Liver (tissue), 9 donors: Measurements from ENCODE around the gene KRT6B. TPM values are rescaled to one million over a fixed set of nuclear protein-coding genes. Genes with fewer than 3 reads are reported as not detected.

ENCODE experiments used
- DNase-seq: peaks from one replicate; pipeline ENCODE4 v3.0.0-alpha.2; 2017; ENCODE audit warnings: low spot score
- H3K27ac ChIP-seq, 2 donors: one replicate each; pipeline ENCODE4 v1.7.0; 2013; ENCODE audit warnings: inconsistent platforms in 2 of 2, low read length in 2 of 2, control low read depth in 1 of 2, low read depth in 1 of 2, mild to moderate bottlenecking in 1 of 2
- H3K27me3 ChIP-seq, 4 donors: one replicate each; pipeline versions ENCODE4 v1.6.1 to v1.7.0; 2013; ENCODE audit warnings: low read length in 3 of 4, inconsistent platforms in 1 of 4, mild to moderate bottlenecking in 1 of 4, moderate library complexity in 1 of 4; ENCODE audit not compliant: control insufficient read depth in 4 of 4, insufficient read depth in 4 of 4
- H3K36me3 ChIP-seq, 4 donors: one replicate each; pipeline versions ENCODE4 v1.6.1 to v1.7.0; 2013; ENCODE audit warnings: low read length in 3 of 4, mild to moderate bottlenecking in 3 of 4, low read depth in 1 of 4, moderate library complexity in 1 of 4; ENCODE audit not compliant: control insufficient read depth in 4 of 4, insufficient read depth in 3 of 4
- H3K4me1 ChIP-seq, 4 donors: one replicate each; pipeline versions ENCODE4 v1.6.1 to v1.7.0; 2013; ENCODE audit warnings: low read length in 3 of 4, mild to moderate bottlenecking in 3 of 4, moderate library complexity in 1 of 4; ENCODE audit not compliant: control insufficient read depth in 4 of 4, insufficient read depth in 4 of 4
- H3K4me3 ChIP-seq, 3 donors: one replicate each; pipeline versions ENCODE4 v1.6.1 to v1.7.0; 2013; ENCODE audit warnings: low read length in 3 of 3, control low read depth in 1 of 3, low read depth in 1 of 3, mild to moderate bottlenecking in 1 of 3
- H3K9ac ChIP-seq, 2 donors: one replicate each; pipeline ENCODE4 v1.7.0; 2013; ENCODE audit warnings: low read length in 2 of 2, mild to moderate bottlenecking in 2 of 2, moderate library complexity in 2 of 2, control low read depth in 1 of 2, low read depth in 1 of 2
- H3K9me3 ChIP-seq, 4 donors: one replicate each; pipeline versions ENCODE4 v1.6.1 to v1.7.0; 2013; ENCODE audit warnings: low read length in 3 of 4; ENCODE audit not compliant: control insufficient read depth in 4 of 4
- EGR1 ChIP-seq, 2 donors: IDR thresholded peaks; 2 replicates each; pipeline ENCODE4 v1.6.1; 2016 to 2018; ENCODE audit warnings: antibody characterized with exemption in 2 of 2, low read depth in 2 of 2
- FOXA1 ChIP-seq: IDR thresholded peaks from 2 replicates; pipeline ENCODE4 v1.6.1; 2016; ENCODE audit warnings: antibody characterized with exemption
- FOXA2 ChIP-seq: IDR thresholded peaks from 2 replicates; pipeline ENCODE4 v1.6.1; 2016; ENCODE audit warnings: antibody characterized with exemption
- GABPA ChIP-seq, 2 donors: IDR thresholded peaks in 1 of 2; conservative IDR thresholded peaks in 1 of 2; 2 replicates each; pipeline ENCODE4 v1.6.1; 2016; ENCODE audit warnings: antibody characterized with exemption in 2 of 2, mild to moderate bottlenecking in 1 of 2, moderate library complexity in 1 of 2
- HNF4A ChIP-seq, 2 donors: conservative IDR thresholded peaks; 2 replicates each; pipeline ENCODE4 v1.6.1; 2016; ENCODE audit warnings: antibody characterized with exemption in 2 of 2, mild to moderate bottlenecking in 2 of 2
- HNF4G ChIP-seq: IDR thresholded peaks from 2 replicates; pipeline ENCODE4 v1.6.1; 2016; ENCODE audit warnings: antibody characterized with exemption
- JUND ChIP-seq, 2 donors: IDR thresholded peaks; 2 replicates each; pipeline ENCODE4 v1.6.1; 2016; ENCODE audit warnings: antibody characterized with exemption in 2 of 2
- RAD21 ChIP-seq, 2 donors: IDR thresholded peaks; 2 replicates each; pipeline ENCODE4 v1.6.1; 2016; ENCODE audit warnings: antibody characterized with exemption in 2 of 2, mild to moderate bottlenecking in 2 of 2
- RXRA ChIP-seq, 2 donors: IDR thresholded peaks; 2 replicates each; pipeline ENCODE4 v1.6.1; 2017 to 2018; ENCODE audit warnings: antibody characterized with exemption in 2 of 2, mild to moderate bottlenecking in 1 of 2
- SP1 ChIP-seq: IDR thresholded peaks from 2 replicates; pipeline ENCODE4 v1.6.1; 2018; ENCODE audit warnings: antibody characterized with exemption, mild to moderate bottlenecking
- TAF1 ChIP-seq: conservative IDR thresholded peaks from 2 replicates; pipeline ENCODE4 v1.6.1; 2016; ENCODE audit warnings: antibody characterized with exemption, mild to moderate bottlenecking
- YY1 ChIP-seq: IDR thresholded peaks from 2 replicates; pipeline ENCODE4 v1.6.1; 2016; ENCODE audit warnings: antibody characterized with exemption, mild to moderate bottlenecking
- WGBS: extraction: QIAGEN DNeasy Blood & Tissue Kit; methylation state at CpG from one replicate; pipeline ENCODE4 v1.1.7; 2013; 5-methylcytosine and 5-hydroxymethylcytosine counted together
- polyA plus RNA-seq, 2 donors: library from polyadenylated mRNA; stranded (reverse) in 1 of 2; unstranded in 1 of 2; fragments of 200-250 nt in 1 of 2; fragments of >200 nt in 1 of 2; fragmentation: Nextera tagmentation in 1 of 2; extraction: Ambion mirVana in 1 of 2; gene quantifications; one replicate each; pipeline versions ENCODE4 v1.2.1 to v1.2.3, GENCODE V29; 2013 to 2015
- total RNA-seq, 2 donors: library from RNA; depleted of rRNA; stranded (reverse); fragments of >200 nt; gene quantifications; one replicate each; pipeline ENCODE4 v1.2.3, GENCODE V29; 2014
- TF ChIP-seq, protein P1 (sequence below): IDR thresholded peaks from 2 replicates; pipeline ENCODE4 v1.6.1; 2016; ENCODE audit warnings: antibody characterized with exemption, mild to moderate bottlenecking
- TF ChIP-seq, protein P2 (sequence below): IDR thresholded peaks from 2 replicates; pipeline ENCODE4 v1.6.1; 2016; ENCODE audit warnings: antibody characterized with exemption
- TF ChIP-seq, protein P3 (sequence below): IDR thresholded peaks from 2 replicates; pipeline ENCODE4 v1.6.1; 2016; ENCODE audit warnings: antibody characterized with exemption
- TF ChIP-seq, protein P4 (sequence below): fragments of 150-350 bp; IDR thresholded peaks from 2 replicates; pipeline ENCODE4 v1.5.1; 2017; ENCODE audit warnings: improper control_type of control experiment, low read depth, low read length; ENCODE audit not compliant: missing input control
- TF ChIP-seq, protein P5 (sequence below): IDR thresholded peaks from 2 replicates; pipeline ENCODE4 v1.6.1; 2016; ENCODE audit warnings: antibody characterized with exemption
- donor health status: healthy.
- donor health status: healthy.
- donor health status: healthy.
- donor health status: healthy.
- donor health status: healthy.

Gene KRT6B
- total and polyA plus RNA-seq, 4 donors: 0.23 TPM; not detected in 3

DNA sequence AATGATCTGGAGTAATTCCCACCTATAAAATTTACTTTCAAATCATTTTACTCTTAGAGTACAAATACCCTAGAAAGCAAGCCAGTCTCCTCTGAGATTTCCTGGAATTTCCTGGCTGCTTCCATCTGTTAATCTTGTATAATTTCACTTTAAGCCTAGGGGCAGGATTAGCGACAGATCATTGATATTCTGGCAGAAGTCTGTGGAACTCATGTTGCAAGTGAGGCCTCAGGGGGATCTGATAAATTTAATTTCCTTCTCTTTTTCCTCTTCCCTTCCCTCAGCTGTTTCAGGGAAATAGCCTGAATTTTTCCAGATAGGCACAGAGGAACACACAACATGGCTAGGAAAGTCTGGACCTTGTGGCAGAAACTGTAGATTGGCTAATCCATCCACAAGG, 47.0 kb upstream of the KRT6B start:
- no peak overlapping the region for H3K27ac ChIP-seq
- H3K9ac ChIP-seq: no peak overlapping the region
- H3K4me1 ChIP-seq: no peaks in the 10 kb centered on the region
- DNase-seq: no peak
- TF ChIP-seq, protein P1, sequence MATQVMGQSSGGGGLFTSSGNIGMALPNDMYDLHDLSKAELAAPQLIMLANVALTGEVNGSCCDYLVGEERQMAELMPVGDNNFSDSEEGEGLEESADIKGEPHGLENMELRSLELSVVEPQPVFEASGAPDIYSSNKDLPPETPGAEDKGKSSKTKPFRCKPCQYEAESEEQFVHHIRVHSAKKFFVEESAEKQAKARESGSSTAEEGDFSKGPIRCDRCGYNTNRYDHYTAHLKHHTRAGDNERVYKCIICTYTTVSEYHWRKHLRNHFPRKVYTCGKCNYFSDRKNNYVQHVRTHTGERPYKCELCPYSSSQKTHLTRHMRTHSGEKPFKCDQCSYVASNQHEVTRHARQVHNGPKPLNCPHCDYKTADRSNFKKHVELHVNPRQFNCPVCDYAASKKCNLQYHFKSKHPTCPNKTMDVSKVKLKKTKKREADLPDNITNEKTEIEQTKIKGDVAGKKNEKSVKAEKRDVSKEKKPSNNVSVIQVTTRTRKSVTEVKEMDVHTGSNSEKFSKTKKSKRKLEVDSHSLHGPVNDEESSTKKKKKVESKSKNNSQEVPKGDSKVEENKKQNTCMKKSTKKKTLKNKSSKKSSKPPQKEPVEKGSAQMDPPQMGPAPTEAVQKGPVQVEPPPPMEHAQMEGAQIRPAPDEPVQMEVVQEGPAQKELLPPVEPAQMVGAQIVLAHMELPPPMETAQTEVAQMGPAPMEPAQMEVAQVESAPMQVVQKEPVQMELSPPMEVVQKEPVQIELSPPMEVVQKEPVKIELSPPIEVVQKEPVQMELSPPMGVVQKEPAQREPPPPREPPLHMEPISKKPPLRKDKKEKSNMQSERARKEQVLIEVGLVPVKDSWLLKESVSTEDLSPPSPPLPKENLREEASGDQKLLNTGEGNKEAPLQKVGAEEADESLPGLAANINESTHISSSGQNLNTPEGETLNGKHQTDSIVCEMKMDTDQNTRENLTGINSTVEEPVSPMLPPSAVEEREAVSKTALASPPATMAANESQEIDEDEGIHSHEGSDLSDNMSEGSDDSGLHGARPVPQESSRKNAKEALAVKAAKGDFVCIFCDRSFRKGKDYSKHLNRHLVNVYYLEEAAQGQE: no peak
- TF ChIP-seq HNF4G (no peak), FOXA2 (no peak), SP1 (no peak), EGR1 (IDR thresholded peaks at IDR 0.05; ENCODE audit: low read depth in 2 of 2) (no peak), FOXA1 (no peak), RAD21 (IDR thresholded peaks at IDR 0.05) (no peak), JUND (IDR thresholded peaks at IDR 0.05) (no peak), RXRA (IDR thresholded peaks at IDR 0.05) (no peak), YY1 (no peak), TAF1 (no peak), HNF4A (conservative IDR thresholded peaks at IDR 0.05) (no peak), GABPA (IDR thresholded peaks at IDR 0.05 in 1 of 2, conservative IDR thresholded peaks at IDR 0.05 in 1 of 2) (no peak)
- TF ChIP-seq, protein P2, sequence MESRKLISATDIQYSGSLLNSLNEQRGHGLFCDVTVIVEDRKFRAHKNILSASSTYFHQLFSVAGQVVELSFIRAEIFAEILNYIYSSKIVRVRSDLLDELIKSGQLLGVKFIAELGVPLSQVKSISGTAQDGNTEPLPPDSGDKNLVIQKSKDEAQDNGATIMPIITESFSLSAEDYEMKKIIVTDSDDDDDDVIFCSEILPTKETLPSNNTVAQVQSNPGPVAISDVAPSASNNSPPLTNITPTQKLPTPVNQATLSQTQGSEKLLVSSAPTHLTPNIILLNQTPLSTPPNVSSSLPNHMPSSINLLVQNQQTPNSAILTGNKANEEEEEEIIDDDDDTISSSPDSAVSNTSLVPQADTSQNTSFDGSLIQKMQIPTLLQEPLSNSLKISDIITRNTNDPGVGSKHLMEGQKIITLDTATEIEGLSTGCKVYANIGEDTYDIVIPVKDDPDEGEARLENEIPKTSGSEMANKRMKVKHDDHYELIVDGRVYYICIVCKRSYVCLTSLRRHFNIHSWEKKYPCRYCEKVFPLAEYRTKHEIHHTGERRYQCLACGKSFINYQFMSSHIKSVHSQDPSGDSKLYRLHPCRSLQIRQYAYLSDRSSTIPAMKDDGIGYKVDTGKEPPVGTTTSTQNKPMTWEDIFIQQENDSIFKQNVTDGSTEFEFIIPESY: no peak
- TF ChIP-seq, protein P3, sequence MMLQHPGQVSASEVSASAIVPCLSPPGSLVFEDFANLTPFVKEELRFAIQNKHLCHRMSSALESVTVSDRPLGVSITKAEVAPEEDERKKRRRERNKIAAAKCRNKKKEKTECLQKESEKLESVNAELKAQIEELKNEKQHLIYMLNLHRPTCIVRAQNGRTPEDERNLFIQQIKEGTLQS: no peak
- TF ChIP-seq, protein P4, sequence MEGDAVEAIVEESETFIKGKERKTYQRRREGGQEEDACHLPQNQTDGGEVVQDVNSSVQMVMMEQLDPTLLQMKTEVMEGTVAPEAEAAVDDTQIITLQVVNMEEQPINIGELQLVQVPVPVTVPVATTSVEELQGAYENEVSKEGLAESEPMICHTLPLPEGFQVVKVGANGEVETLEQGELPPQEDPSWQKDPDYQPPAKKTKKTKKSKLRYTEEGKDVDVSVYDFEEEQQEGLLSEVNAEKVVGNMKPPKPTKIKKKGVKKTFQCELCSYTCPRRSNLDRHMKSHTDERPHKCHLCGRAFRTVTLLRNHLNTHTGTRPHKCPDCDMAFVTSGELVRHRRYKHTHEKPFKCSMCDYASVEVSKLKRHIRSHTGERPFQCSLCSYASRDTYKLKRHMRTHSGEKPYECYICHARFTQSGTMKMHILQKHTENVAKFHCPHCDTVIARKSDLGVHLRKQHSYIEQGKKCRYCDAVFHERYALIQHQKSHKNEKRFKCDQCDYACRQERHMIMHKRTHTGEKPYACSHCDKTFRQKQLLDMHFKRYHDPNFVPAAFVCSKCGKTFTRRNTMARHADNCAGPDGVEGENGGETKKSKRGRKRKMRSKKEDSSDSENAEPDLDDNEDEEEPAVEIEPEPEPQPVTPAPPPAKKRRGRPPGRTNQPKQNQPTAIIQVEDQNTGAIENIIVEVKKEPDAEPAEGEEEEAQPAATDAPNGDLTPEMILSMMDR: no peak
- TF ChIP-seq, protein P5, sequence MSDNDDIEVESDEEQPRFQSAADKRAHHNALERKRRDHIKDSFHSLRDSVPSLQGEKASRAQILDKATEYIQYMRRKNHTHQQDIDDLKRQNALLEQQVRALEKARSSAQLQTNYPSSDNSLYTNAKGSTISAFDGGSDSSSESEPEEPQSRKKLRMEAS: no peak
- no peaks in the 10 kb centered on the region for H3K36me3 ChIP-seq
- WGBS: 73% methylated on average over 1 of the region's 1 CpG
- H3K4me3 ChIP-seq: no peak overlapping the region
- peaks cover 0 to 7% (median 0%) of the 10 kb centered on the region in 4 donors for H3K9me3 ChIP-seq
- peaks cover 0 to 6% (median 0%) of the 10 kb centered on the region in 4 donors for H3K27me3 ChIP-seq
